K562 (cell line): ENCODE results near the gene SCFD1. TPM values are rescaled to one million over a fixed set of nuclear protein-coding genes. Genes with fewer than 3 reads are reported as not detected.
A peak's percentile ranks its signal among the peaks of the same experiment; 100 is the strongest.

Experiments used
- ATAC-seq: fragments of 200-7000 bp; cut with Tn5 transposase; 3 replicates; pipeline ENCODE4 v1.9.1; 2020; ENCODE audit warnings: moderate library complexity
- BruUV-seq: library from RNA; stranded (reverse); fragments of 400-500 nt; replicated peaks from 2 replicates; lab custom pipeline; 2021; lab: Mats Ljungman, UMichigan
- CTCF ChIA-PET: fragments of 300-600 bp; formaldehyde crosslinking; extraction: SDS; loops from one replicate; lab custom pipeline; 2021; ENCODE audit warnings: low intra/inter-chr PET ratio; lab: Yijun Ruan, JAX
- POLR2A ChIA-PET: fragments of 300-600, 350-650 bp; sonication (Branson Sonifier 250); formaldehyde crosslinking; extraction: SDS; loops from one replicate; lab custom pipeline; 2021; ENCODE audit warnings: antibody characterized with exemption, inconsistent platforms; lab: Yijun Ruan, JAX
- DNase-seq, 4 experiments: peaks; one replicate each; pipeline versions ENCODE4 v3.0.0 to v3.0.0-alpha.2; 2011 to 2018; ENCODE audit warnings: low spot score in 3 of 4, mixed read lengths in 3 of 4; ENCODE audit errors: extremely low read depth in 1 of 4
- FAIRE-seq: peaks from 2 replicates; lab custom pipeline; 2011; peaks lifted over from hg19 to GRCh38; lab: Jason Lieb, UNC
- H2AFZ ChIP-seq: 2 replicates; pipeline ENCODE4 v1.6.0; 2011; ENCODE audit warnings: low read depth, low read length, control low read depth, inconsistent platforms
- H3K27ac ChIP-seq: fragments of 200-600 bp; 3 replicates; pipeline ENCODE4 v1.8.0; 2011; ENCODE audit warnings: low read depth, mild to moderate bottlenecking, control low read depth, inconsistent platforms, low read length, moderate library complexity, mixed read lengths; ENCODE audit errors: extremely low read depth
- H3K27me3 ChIP-seq, 2 experiments: fragments of 300-600 bp in 1 of 2; 2 replicates in 1 of 2; 3 replicates in 1 of 2; pipeline versions ENCODE4 v1.6.0 to v1.8.0; 2011; ENCODE audit warnings: inconsistent platforms in 2 of 2, low read length in 2 of 2, mild to moderate bottlenecking in 1 of 2, mixed read lengths in 1 of 2, moderate library complexity in 1 of 2; ENCODE audit not compliant: control insufficient read depth in 2 of 2, insufficient read depth in 2 of 2
- H3K36me3 ChIP-seq: fragments of 300-600 bp; 3 replicates; pipeline ENCODE4 v1.8.0; 2011; ENCODE audit warnings: mild to moderate bottlenecking, low read length, inconsistent platforms; ENCODE audit not compliant: control insufficient read depth, insufficient read depth
- H3K4me1 ChIP-seq, 2 experiments: fragments of 200-600 bp in 1 of 2; replicated peaks in 1 of 2; 2 replicates in 1 of 2; 3 replicates in 1 of 2; pipeline versions ENCODE4 v1.5.1 to v1.8.0; 2011; ENCODE audit warnings: inconsistent platforms in 2 of 2, low read length in 2 of 2, mild to moderate bottlenecking in 1 of 2, mixed read lengths in 1 of 2, moderate library complexity in 1 of 2; ENCODE audit not compliant: control insufficient read depth in 2 of 2, insufficient read depth in 2 of 2
- H3K4me2 ChIP-seq: 2 replicates; pipeline ENCODE4 v1.6.1; 2011; ENCODE audit warnings: low read length, control low read depth, inconsistent platforms, mixed read lengths; ENCODE audit not compliant: insufficient read depth
- H3K4me3 ChIP-seq: fragments of 200-600 bp; sonication (generic), shearing (Covaris generic); 2 replicates; pipeline ENCODE4 v1.5.1; 2016; ENCODE audit warnings: control low read depth, inconsistent platforms
- H3K79me2 ChIP-seq: fragments of 200-600 bp; 3 replicates; pipeline ENCODE4 v1.8.0; 2011; ENCODE audit warnings: low read length, inconsistent platforms; ENCODE audit not compliant: control insufficient read depth, insufficient read depth
- H3K9ac ChIP-seq, 2 experiments: 2 replicates each; pipeline versions ENCODE4 v1.6.0 to v1.6.1; 2011; ENCODE audit warnings: low read depth in 2 of 2, low read length in 2 of 2, control low read depth in 1 of 2, inconsistent platforms in 1 of 2, mild to moderate bottlenecking in 1 of 2, mixed read lengths in 1 of 2; ENCODE audit not compliant: insufficient read depth in 1 of 2
- H3K9me1 ChIP-seq: one replicate; pipeline ENCODE4 v1.6.0; 2011; ENCODE audit warnings: inconsistent platforms, mild to moderate bottlenecking, low read length, moderate library complexity; ENCODE audit not compliant: control insufficient read depth, insufficient read depth
- H3K9me3 ChIP-seq: replicated peaks from 2 replicates; pipeline ENCODE4 v1.5.1; 2011; ENCODE audit warnings: low read depth, low read length, inconsistent platforms; ENCODE audit not compliant: control insufficient read depth, insufficient read depth
- H4K20me1 ChIP-seq: replicated peaks from 2 replicates; pipeline ENCODE4 v1.6.1; 2011; ENCODE audit warnings: low read length, inconsistent platforms, mixed read lengths; ENCODE audit not compliant: control insufficient read depth, insufficient read depth
- EWSR1 ChIP-seq: fragments of 450-650 bp; IDR thresholded peaks from 2 replicates; pipeline ENCODE4 v1.6.1; 2018; ENCODE audit warnings: borderline replicate concordance, mild to moderate bottlenecking, low read depth, moderate library complexity; ENCODE audit not compliant: partially characterized antibody
- LARP7 ChIP-seq: fragments of 450-650 bp; IDR thresholded peaks from 2 replicates; pipeline ENCODE4 v1.6.1; 2016
- MEIS2 ChIP-seq: fragments of 450-650 bp; IDR thresholded peaks from 2 replicates; pipeline ENCODE4 v1.6.1; 2014; ENCODE audit warnings: mild to moderate bottlenecking; ENCODE audit not compliant: partially characterized antibody
- SMAD4 ChIP-seq: fragments of 250-450 bp; sonication (Bioruptor Pico); conservative IDR thresholded peaks from 2 replicates; pipeline ENCODE4 v1.8.0; 2021; ENCODE audit warnings: inconsistent platforms, mild to moderate bottlenecking, moderate library complexity
- STAT5A ChIP-seq: IDR thresholded peaks from 2 replicates; pipeline ENCODE4 v1.6.1; 2012; ENCODE audit warnings: low read length, inconsistent platforms, borderline replicate concordance
- ZNF212 ChIP-seq: fragments of 450-650 bp; formaldehyde crosslinking; IDR thresholded peaks from 2 replicates; pipeline ENCODE4 v1.4.0; 2020; ENCODE audit warnings: mild to moderate bottlenecking
- in situ Hi-C: fragments of 300-500 bp; cut with MboI; formaldehyde crosslinking; loops from 4 replicates; pipeline ENCODE4 v1.15.0; 2018; ENCODE audit warnings: inconsistent platforms, mixed read lengths
- intact Hi-C: fragments of 100-400 bp; cut with micrococcal nuclease; formaldehyde crosslinking; loops from 2 replicates; pipeline ENCODE4 v1.14.2; 2022
- polyA plus RNA-seq, 8 experiments: library from polyadenylated mRNA; depleted of rRNA in 4 of 8; stranded (reverse) in 5 of 8; unstranded in 3 of 8; fragments of >200 nt; fragmentation: Nextera tagmentation in 2 of 8; fragmentation: Illumina TruSeq in 1 of 8; extraction: Ambion mirVana in 2 of 8; extraction: Trizol in 1 of 8; gene quantifications; 2 replicates each; pipeline versions ENCODE4 v1.2.1 to v1.2.3, GENCODE V29; 2011 to 2014; ENCODE audit warnings: inconsistent platforms in 1 of 8, missing spikeins in 1 of 8
- total RNA-seq, 7 experiments: library from RNA; depleted of rRNA in 6 of 7; stranded (reverse); fragments of >200 nt in 6 of 7; fragmentation: Illumina TruSeq in 2 of 7; extraction: Trizol in 2 of 7; gene quantifications; 2 replicates each; pipeline versions ENCODE4 v1.2.1 to v1.2.3, GENCODE V29; 2011 to 2021; ENCODE audit warnings: low replicate concordance in 1 of 7
- TF ChIP-seq, protein P1 (sequence below), 2 experiments: IDR thresholded peaks in 1 of 2; conservative IDR thresholded peaks in 1 of 2; 2 replicates each; pipeline ENCODE4 v1.6.1; 2016; ENCODE audit warnings: low read depth in 2 of 2, mild to moderate bottlenecking in 1 of 2, missing compliant biosample characterization in 1 of 2, missing genetic modification characterization in 1 of 2, moderate library complexity in 1 of 2

SCFD1 gene
- total and polyA plus RNA-seq, 9 of the 15 experiments (the other 6 are each of a cell fraction or from before 2014, with no cell fraction given), result 48.9 to 112 (median 75.2) TPM

GRCh38 chr14:30597504-30597903 lies 24.6 kb upstream of the SCFD1 start:
- H3K27me3 ChIP-seq, result no peaks in the 10 kb centered on the region
- FAIRE-seq (no peak), ATAC-seq (no peak), DNase-seq (peak in 1 of 4 experiments; percentile 10)
- TF ChIP-seq STAT5A, result peak; percentile 31; the same call in 1 of the 2 replicates
- TF ChIP-seq SMAD4, result no peak
- TF ChIP-seq EWSR1, result no peak
- no peak for TF ChIP-seq ZNF212 (CRISPR knock-in tag)
- TF ChIP-seq LARP7, result no peak
- TF ChIP-seq, protein P1, sequence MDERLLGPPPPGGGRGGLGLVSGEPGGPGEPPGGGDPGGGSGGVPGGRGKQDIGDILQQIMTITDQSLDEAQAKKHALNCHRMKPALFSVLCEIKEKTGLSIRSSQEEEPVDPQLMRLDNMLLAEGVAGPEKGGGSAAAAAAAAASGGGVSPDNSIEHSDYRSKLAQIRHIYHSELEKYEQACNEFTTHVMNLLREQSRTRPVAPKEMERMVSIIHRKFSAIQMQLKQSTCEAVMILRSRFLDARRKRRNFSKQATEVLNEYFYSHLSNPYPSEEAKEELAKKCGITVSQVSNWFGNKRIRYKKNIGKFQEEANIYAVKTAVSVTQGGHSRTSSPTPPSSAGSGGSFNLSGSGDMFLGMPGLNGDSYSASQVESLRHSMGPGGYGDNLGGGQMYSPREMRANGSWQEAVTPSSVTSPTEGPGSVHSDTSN (CRISPR knock-in tag; IDR thresholded peaks at IDR 0.05; ENCODE audit: low read depth), result no peak
- TF ChIP-seq, protein P1 (tag; conservative IDR thresholded peaks at IDR 0.05; ENCODE audit: low read depth), result peak; percentile 71
- peak; percentile 65 for TF ChIP-seq MEIS2
- H3K9me1 ChIP-seq, result no peaks in the 10 kb centered on the region
- H3K9ac ChIP-seq, result no peak overlapping the region
- no peak overlapping the region for H2AFZ ChIP-seq
- ChIA-PET POLR2A (no interaction called here), CTCF (interaction anchor here (0.6 kb wide), 1 partner anchor 58 kb away, joined by 3 read pairs; no protein-coding TSS in a partner anchor)
- intact Hi-C loops (no loop called here), in situ Hi-C loops (no loop called here)
- H3K4me1 ChIP-seq, result no peaks in the 10 kb centered on the region
- H3K27ac ChIP-seq, result no peak overlapping the region
- H4K20me1 ChIP-seq, result no peaks in the 10 kb centered on the region
- BruUV-seq, result no TSS peak
- no peak overlapping the region for H3K4me2 ChIP-seq
- peaks cover 64% of the 10 kb centered on the region for H3K36me3 ChIP-seq
- no peaks in the 10 kb centered on the region for H3K9me3 ChIP-seq
- no peak overlapping the region for H3K4me3 ChIP-seq
- H3K79me2 ChIP-seq, result no peaks in the 10 kb centered on the region
